Transverse colon (tissue), 4 donors: Measurements from ENCODE around the gene HK1.

Source experiments
- CTCF ChIP-seq, 5 experiments: fragments of 200-600 bp in 3 of 5; fragments of 450-650 bp in 2 of 5; sonication (generic) in 3 of 5; IDR thresholded peaks; 1 replicate in 2 of 5; 2 replicates in 3 of 5; pipeline ENCODE4 v1.5.1; 2016 to 2017; ENCODE audit warnings: antibody characterized with exemption in 5 of 5, inconsistent platforms in 3 of 5, mild to moderate bottlenecking in 2 of 5, moderate library complexity in 1 of 5
- POLR2A ChIP-seq: fragments of 450-650 bp; IDR thresholded peaks from one replicate; pipeline ENCODE4 v1.6.1; 2016; ENCODE audit warnings: antibody characterized with exemption, mild to moderate bottlenecking, moderate library complexity
- POLR2AphosphoS5 ChIP-seq, 3 donors: sonication (generic); formaldehyde crosslinking; IDR thresholded peaks; one replicate each; pipeline ENCODE4 v1.6.1; 2016; ENCODE audit warnings: antibody characterized with exemption in 3 of 3

- TF ChIP-seq POLR2AphosphoS5 (IDR thresholded peaks at IDR 0.05) (no peak), CTCF (IDR thresholded peaks at IDR 0.05) (no peak), POLR2A (no peak)
These were observed 140.9 kb downstream of the HK1 start for GRCh38 chr10:69419096-69419743.
